ENCODE data around the gene SCUBE2. TPM values are rescaled to one million over a fixed set of nuclear protein-coding genes. Genes with fewer than 3 reads are reported as not detected.

The SCUBE2 gene
- polyA plus RNA-seq, 1 of the 3 experiments (the other 2 are of a cell fraction): 0.76 TPM

DNA sequence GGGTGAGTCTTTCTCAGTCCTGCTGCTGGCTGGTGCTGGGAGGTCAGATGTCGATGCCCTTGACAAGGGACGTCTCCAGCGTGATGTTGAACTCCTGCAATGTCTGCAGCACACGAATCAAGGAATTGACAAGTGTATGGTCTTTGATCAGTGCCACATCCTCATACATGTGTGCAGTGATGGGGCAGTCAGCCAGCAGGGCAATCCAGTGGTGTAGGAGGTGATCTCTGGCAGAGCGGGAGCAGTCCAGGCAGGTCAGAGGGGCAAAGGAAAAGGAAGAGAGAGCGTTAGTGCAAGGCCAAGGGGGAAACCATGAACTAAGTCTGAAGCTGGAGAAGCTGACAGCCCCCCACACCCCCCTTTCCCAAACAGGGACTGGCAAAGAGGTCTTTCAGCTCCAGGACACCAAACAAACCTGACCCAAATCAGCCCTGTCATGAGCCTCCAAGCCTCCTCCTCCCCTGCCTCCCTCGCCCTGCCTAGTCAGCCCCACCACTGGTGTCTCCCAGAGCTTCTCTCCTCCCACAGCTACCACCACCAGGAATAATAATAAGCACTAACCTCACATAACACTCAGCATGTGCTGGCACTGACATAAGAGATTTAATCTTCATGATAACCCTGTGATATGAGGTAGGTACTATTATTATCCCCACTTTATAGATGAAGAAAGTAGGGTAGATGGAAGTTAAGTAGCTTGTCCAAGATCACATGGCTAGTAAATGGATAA, 48.4 kb upstream of the SCUBE2 start:
- no peak for DNase-seq
- 0 out of 2 replicates have a peak overlapping the region, but pooled peaks have one; percentile 11 for H3K4me2 ChIP-seq
- POLR2A ChIA-PET: no interaction called here

DNA sequence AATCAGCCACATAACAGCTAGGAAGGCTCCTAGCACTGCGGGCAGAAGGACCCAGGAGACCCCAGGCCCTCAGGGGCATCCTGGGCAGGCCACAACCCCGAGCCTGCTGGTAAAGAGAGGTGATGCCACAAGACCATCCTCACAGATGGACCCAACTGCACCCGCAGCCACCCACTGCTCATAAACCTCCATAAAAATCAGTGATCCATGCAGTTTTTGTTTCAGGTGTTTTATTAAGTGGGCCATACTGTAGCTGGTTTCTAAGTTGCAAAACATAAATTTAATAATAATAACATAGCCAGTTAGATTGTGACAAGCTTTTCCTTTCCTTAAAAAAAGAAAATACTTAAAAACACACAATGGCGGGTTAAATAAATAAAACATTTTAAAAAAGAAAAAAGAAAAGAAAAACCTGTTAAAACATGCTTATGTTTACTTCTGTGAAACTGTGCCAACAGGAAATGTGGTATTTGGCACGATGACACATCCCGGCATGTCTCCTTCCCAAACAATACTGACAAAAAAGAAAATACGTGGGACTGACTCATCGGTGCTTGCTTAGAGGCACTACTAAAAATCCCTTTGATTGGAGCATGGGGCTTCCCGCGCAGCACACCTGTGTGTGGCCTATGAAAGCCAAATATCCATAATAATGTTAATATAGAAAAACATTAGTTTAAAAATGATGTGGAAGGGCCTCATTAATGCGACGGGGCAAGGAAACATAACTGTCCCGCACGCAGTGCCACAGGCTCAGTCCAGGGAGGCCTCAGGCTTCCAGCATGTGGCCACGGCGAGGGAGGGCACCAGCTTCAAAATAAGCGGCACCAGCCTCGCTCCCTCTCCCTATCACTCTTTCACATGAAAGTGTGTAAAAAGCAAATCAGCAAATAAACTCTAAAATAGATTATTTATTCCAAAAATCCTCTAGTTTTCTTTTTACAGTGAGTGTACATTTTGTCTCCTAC, 47.5 kb upstream of the SCUBE2 start:
- no peaks in the 10 kb centered on the region for H3K27me3 ChIP-seq (ENCODE audit: insufficient read depth)
- H3K9me3 ChIP-seq: no peaks in the 10 kb centered on the region
- peaks cover 31% of the 10 kb centered on the region for H4K20me1 ChIP-seq (ENCODE audit: insufficient read depth)
- 65% methylated on average over 18 of the region's 18 CpGs for WGBS (ENCODE audit: low lambda C conversion rate)
- H3K4me2 ChIP-seq: peak overlapping the region; percentile 42; the same call in 1 of the 2 replicates
- no peak for DNase-seq
- peaks cover 49 to 56% of the 10 kb centered on the region in 2 experiments for H3K36me3 ChIP-seq (replicated peaks in 1 of 2; ENCODE audit: control insufficient read depth in 1 of 2, insufficient read depth in 2 of 2, low read length in 1 of 2)
- H2AFZ ChIP-seq (ENCODE audit: low read depth): no peak overlapping the region
- no peak overlapping the region for H3K9ac ChIP-seq
- H3K27ac ChIP-seq (ENCODE audit: low read depth in 2 of 2, low read length in 1 of 2): peak overlapping the region; percentile 29 to 70; a peak in 3 of 4 replicates
- ChIA-PET CTCF (interaction anchor here (0.8 to 6.3 kb wide), 28 partner anchors 9 to 493 kb away, joined by 3 to 205 read pairs (median 8); partner anchors contain the start of gene NRIP3), POLR2A (interaction anchor here (1.5 kb wide), 1 partner anchor 175 kb away, joined by 3 read pairs; the partner anchor contains the start of gene TMEM9B)
- no peak overlapping the region for H3K4me3 ChIP-seq (ENCODE audit: low read depth in 2 of 2, low read length in 1 of 2)
- H3K4me1 ChIP-seq (ENCODE audit: control insufficient read depth in 1 of 2, insufficient read depth in 2 of 2, low read depth in 1 of 2, low read length in 1 of 2): peaks cover 0 to 24% of the 10 kb centered on the region in 2 experiments; a peak in 3 of 4 replicates
- H3K9me2 ChIP-seq: no peaks in the 10 kb centered on the region
- no peaks in the 10 kb centered on the region for H3K79me2 ChIP-seq (ENCODE audit: insufficient read depth)
- H3F3A ChIP-seq (replicated peaks; ENCODE audit: insufficient read depth): peaks cover 33% of the 10 kb centered on the region
- peak; percentile 80 for TF ChIP-seq JUND (IDR thresholded peaks at IDR 0.05)
- no peak for TF ChIP-seq MEF2A (IDR thresholded peaks at IDR 0.05; ENCODE audit: borderline replicate concordance, low read depth)
- TF ChIP-seq, protein P1, sequence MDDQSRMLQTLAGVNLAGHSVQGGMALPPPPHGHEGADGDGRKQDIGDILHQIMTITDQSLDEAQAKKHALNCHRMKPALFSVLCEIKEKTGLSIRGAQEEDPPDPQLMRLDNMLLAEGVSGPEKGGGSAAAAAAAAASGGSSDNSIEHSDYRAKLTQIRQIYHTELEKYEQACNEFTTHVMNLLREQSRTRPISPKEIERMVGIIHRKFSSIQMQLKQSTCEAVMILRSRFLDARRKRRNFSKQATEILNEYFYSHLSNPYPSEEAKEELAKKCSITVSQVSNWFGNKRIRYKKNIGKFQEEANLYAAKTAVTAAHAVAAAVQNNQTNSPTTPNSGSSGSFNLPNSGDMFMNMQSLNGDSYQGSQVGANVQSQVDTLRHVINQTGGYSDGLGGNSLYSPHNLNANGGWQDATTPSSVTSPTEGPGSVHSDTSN (IDR thresholded peaks at IDR 0.05): peak; percentile 26; the same call in 1 of the 2 replicates
- TF ChIP-seq SIN3A (IDR thresholded peaks at IDR 0.05; ENCODE audit: borderline replicate concordance, low read depth, low read length): peak; percentile 64; the same call in 1 of the 2 replicates
- no peak for TF ChIP-seq NRF1 (IDR thresholded peaks at IDR 0.05; ENCODE audit: low read depth, low read length)
- TF ChIP-seq, protein P2, sequence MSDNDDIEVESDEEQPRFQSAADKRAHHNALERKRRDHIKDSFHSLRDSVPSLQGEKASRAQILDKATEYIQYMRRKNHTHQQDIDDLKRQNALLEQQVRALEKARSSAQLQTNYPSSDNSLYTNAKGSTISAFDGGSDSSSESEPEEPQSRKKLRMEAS (IDR thresholded peaks at IDR 0.05; ENCODE audit: low read depth): 0 out of 2 replicates have a peak, but pooled peaks have one; percentile 59
- TF ChIP-seq, protein P3, sequence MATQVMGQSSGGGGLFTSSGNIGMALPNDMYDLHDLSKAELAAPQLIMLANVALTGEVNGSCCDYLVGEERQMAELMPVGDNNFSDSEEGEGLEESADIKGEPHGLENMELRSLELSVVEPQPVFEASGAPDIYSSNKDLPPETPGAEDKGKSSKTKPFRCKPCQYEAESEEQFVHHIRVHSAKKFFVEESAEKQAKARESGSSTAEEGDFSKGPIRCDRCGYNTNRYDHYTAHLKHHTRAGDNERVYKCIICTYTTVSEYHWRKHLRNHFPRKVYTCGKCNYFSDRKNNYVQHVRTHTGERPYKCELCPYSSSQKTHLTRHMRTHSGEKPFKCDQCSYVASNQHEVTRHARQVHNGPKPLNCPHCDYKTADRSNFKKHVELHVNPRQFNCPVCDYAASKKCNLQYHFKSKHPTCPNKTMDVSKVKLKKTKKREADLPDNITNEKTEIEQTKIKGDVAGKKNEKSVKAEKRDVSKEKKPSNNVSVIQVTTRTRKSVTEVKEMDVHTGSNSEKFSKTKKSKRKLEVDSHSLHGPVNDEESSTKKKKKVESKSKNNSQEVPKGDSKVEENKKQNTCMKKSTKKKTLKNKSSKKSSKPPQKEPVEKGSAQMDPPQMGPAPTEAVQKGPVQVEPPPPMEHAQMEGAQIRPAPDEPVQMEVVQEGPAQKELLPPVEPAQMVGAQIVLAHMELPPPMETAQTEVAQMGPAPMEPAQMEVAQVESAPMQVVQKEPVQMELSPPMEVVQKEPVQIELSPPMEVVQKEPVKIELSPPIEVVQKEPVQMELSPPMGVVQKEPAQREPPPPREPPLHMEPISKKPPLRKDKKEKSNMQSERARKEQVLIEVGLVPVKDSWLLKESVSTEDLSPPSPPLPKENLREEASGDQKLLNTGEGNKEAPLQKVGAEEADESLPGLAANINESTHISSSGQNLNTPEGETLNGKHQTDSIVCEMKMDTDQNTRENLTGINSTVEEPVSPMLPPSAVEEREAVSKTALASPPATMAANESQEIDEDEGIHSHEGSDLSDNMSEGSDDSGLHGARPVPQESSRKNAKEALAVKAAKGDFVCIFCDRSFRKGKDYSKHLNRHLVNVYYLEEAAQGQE (IDR thresholded peaks at IDR 0.05; ENCODE audit: low read depth, low read length): no peak
- no peak for TF ChIP-seq TAF1 (IDR thresholded peaks at IDR 0.05; ENCODE audit: borderline replicate concordance, low read depth, low read length)
- peak; percentile 90 for TF ChIP-seq NFIC (IDR thresholded peaks at IDR 0.05; ENCODE audit: borderline replicate concordance)
- TF ChIP-seq, protein P4, sequence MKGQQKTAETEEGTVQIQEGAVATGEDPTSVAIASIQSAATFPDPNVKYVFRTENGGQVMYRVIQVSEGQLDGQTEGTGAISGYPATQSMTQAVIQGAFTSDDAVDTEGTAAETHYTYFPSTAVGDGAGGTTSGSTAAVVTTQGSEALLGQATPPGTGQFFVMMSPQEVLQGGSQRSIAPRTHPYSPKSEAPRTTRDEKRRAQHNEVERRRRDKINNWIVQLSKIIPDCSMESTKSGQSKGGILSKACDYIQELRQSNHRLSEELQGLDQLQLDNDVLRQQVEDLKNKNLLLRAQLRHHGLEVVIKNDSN (IDR thresholded peaks at IDR 0.05; ENCODE audit: borderline replicate concordance, low read depth): no peak

More for the DNA sequence above, 48.4 kb upstream of the SCUBE2 start:
- Histone ChIP-seq H3K9me3 (no peaks in the 10 kb centered on the region), H4K20me1 (ENCODE audit: insufficient read depth) (peaks cover 31% of the 10 kb centered on the region), H3K27ac (ENCODE audit: low read depth in 2 of 2, low read length in 1 of 2) (peak overlapping the region in 1 of 2 experiments; percentile 70; a peak in 3 of 4 replicates), H3K27me3 (ENCODE audit: insufficient read depth) (no peaks in the 10 kb centered on the region), H3K4me3 (ENCODE audit: low read depth in 2 of 2, low read length in 1 of 2) (no peak overlapping the region), H2AFZ (ENCODE audit: low read depth) (no peak overlapping the region), H3K36me3 (replicated peaks in 1 of 2; ENCODE audit: control insufficient read depth in 1 of 2, insufficient read depth in 2 of 2, low read length in 1 of 2) (peaks cover 49 to 59% of the 10 kb centered on the region in 2 experiments), H3K9me2 (no peaks in the 10 kb centered on the region), H3F3A (replicated peaks; ENCODE audit: insufficient read depth) (peaks cover 33% of the 10 kb centered on the region), H3K9ac (no peak overlapping the region), H3K79me2 (ENCODE audit: insufficient read depth) (no peaks in the 10 kb centered on the region), H3K4me1 (ENCODE audit: control insufficient read depth in 1 of 2, insufficient read depth in 2 of 2, low read depth in 1 of 2, low read length in 1 of 2) (peaks cover 0 to 24% of the 10 kb centered on the region in 2 experiments; a peak in 3 of 4 replicates)
- CTCF ChIA-PET: interaction anchor here (1.1 to 6.3 kb wide), 7 partner anchors 8 to 225 kb away, joined by 3 to 205 read pairs (median 28); no protein-coding TSS in a partner anchor
- WGBS (ENCODE audit: low lambda C conversion rate): 86% methylated on average over 7 of the region's 7 CpGs
- TF ChIP-seq ELF1 (IDR thresholded peaks at IDR 0.05): no peak
- TF ChIP-seq FOXJ3 (CRISPR knock-in tag; IDR thresholded peaks at IDR 0.05): no peak
- no peak for TF ChIP-seq FOXM1 (IDR thresholded peaks at IDR 0.05; ENCODE audit: low read depth)
- TF ChIP-seq FOSL2 (IDR thresholded peaks at IDR 0.05; ENCODE audit: borderline replicate concordance, low read depth): no peak
- no peak for TF ChIP-seq GABPA (IDR thresholded peaks at IDR 0.05; ENCODE audit: low read depth)
- TF ChIP-seq TAF1 (IDR thresholded peaks at IDR 0.05; ENCODE audit: borderline replicate concordance, low read depth, low read length): no peak
- TF ChIP-seq GATA2 (CRISPR knock-in tag; IDR thresholded peaks at IDR 0.05): no peak
- TF ChIP-seq RFX5 (IDR thresholded peaks at IDR 0.05; ENCODE audit: low read length): no peak
- TF ChIP-seq, protein P1 (IDR thresholded peaks at IDR 0.05): no peak
- TF ChIP-seq YY1 (IDR thresholded peaks at IDR 0.05; ENCODE audit: low read depth): no peak
- TF ChIP-seq TCF12 (IDR thresholded peaks at IDR 0.05): no peak
- no peak for TF ChIP-seq MEF2A (IDR thresholded peaks at IDR 0.05; ENCODE audit: borderline replicate concordance, low read depth)

Measured in SK-N-SH (cell line).